Activated effector memory CD4-positive, alpha-beta T cell treated with Interleukin-2 at 50 U/mL for 16 hours (primary cell): ENCODE results near the gene PLEKHA7.
"Not testable (repeated sequence)": the region's sequence is repeated elsewhere in the genome, so short reads cannot be mapped to it uniquely, and the experiment has no call there.

Experiments
- DNase-seq: peaks from one replicate; pipeline ENCODE4 v3.0.0-alpha.2; 2020

The PLEKHA7 gene

GRCh38 chr11:17010851-17011420 is 3.3 kb downstream of the PLEKHA7 start:
- DNase-seq, result no peak

DNA sequence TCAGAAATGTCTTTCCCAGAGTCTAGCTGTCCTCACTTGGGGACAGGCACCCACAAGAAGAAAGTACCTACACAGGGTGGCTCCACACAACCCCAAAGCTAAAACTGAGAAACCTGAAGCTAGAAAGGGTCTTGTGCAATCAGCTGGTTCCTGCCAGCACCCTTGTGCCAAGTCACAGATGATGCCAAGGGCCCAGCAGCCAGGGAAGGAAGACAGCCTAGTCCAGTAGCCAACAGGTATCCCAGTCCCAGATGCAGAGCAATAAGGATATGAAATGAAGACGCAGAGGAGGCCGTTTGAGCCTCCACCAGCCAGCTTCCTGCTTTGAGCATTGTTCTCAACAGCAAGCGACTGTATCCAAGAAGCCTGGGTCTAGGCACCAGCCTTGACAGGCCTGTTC is 6.1 kb downstream of the PLEKHA7 start:
- DNase-seq, result no peak

GRCh38 chr11:17005646-17006045 is 8.6 kb downstream of the PLEKHA7 start:
- DNase-seq, result no peak

DNA sequence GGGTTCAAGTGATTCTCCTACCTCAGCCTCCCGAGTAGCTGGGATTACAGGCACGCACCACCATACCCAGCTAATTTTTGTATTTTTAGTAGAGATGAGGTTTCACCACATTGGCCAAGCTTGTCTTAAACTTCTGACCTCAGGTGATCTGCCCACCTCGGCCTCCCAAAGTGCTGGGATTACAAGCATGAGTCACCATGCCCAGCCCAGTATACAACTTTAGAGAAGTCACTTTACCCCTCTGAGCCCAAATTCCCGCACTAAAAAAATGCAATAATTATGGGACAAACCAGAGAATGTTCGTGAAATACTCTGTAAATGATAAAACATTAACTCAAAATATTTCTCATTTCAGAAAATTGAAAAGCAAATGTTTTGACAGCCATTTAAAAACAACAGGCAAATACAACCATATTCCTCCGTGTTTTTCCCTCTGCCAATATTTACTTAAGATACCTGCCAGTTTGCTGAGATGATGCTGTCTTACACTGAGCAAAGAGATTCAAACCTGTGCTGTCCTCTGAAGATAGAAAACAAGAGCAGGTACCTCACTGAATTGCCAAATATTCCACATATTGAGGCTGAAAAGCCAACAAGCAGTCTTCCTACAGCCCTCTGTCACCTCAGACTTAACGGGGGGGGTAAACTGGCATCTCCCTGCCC is 9.6 kb downstream of the PLEKHA7 start:
- no peak for DNase-seq

DNA sequence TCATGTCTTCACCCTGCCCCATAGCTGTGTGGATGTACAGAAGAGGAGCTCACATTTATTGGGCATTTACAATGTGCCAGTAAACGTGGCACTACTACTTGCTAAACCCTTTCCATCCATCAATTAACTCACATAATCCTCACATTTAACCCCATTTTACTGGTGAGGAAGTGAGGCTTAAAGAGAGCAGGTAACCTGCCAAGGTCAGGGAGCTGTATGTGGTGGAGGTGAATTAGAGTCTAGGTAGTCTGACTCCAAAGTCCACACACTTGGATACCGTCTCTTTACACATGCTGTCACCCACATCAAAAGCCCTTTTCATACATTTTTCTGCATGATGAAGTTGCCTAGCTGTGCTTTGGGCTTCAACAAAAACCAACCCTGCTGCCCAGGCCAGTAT is 10.8 kb downstream of the PLEKHA7 start:
- no peak for DNase-seq

- no peak for DNase-seq
These were observed 11.7 kb downstream of the PLEKHA7 start for GRCh38 chr11:17002543-17002942.

DNA sequence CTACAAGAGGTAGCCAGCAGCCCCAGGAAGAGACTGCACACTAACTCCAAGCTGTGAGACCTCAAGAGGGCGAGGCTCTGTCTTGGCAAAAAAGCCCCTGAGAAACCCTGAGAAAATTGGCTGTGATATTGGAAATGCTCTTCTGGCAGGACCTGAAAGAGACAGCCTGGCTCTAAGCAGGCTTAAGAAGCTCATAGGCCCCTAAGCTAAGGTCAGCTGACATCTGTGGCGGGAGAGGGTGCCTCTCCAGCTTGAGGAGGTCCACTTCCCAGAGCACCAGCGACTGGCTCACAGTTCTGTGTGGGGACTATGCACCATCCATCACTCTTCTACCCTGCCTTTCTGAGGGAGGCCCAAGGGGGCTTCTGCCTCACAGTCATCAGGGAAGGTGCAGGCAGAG is 12.4 kb downstream of the PLEKHA7 start:
- DNase-seq, result no peak

DNA sequence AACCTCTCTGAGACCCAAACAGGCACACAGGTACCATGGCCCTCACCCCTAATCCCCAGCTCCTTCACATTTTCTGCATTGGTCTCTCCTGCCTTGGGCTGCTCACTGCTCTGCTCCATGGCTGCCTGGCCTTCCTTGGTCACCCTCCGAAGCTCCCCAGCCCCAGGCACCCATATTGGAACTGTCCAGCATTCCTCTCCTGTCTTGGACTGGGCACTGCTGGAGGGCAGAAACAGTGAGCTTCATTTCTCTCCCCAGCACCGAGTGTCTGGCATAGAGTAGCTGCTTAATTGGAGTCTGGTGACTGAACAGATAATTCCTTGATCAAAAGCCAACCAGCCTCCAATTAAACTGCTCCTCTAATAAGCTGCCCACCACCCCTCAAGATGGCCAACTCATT is 13.2 kb downstream of the PLEKHA7 start:
- DNase-seq, result no peak

GRCh38 chr11:17000253-17000652 is 14.0 kb downstream of the PLEKHA7 start:
- not testable (repeated sequence) for DNase-seq

DNA sequence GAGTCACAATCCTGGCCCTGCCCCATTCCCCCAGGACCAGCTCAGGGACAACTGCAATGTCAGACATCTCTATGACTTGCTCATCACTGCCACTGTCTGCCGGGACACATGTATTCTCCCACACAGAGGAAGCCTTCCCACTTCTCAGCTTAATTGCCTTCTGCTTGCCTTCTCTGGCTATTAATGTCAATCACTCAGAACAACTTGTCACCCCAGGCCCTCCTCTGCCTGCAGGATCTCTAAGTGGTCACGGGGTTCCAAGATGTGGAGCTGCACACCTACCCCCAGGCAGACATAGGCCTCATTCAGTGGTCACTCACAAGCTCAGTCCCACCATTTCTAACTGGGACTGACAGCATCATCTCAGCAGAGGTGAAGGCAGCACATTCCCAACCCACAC is 15.1 kb downstream of the PLEKHA7 start:
- no peak for DNase-seq

DNA sequence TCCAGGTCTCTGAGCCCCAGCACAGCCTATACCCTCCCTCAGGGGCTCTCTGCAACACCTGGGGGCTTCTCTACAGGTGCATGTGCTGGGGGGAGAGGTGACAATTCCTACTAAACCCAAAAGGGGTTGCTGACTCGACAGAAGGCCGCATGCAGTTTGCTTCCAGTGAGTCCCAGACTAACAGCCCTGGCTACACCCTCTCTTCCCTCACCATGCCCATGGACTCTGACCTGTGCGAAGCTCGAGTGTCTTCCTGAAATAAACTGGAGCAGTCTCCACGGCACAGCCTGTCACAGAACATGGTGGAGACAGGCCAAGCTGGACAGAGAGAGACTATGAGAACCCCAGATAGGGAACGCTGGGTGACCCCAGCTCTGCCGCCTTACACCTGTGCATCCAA is 16.6 kb downstream of the PLEKHA7 start:
- no peak for DNase-seq

DNA sequence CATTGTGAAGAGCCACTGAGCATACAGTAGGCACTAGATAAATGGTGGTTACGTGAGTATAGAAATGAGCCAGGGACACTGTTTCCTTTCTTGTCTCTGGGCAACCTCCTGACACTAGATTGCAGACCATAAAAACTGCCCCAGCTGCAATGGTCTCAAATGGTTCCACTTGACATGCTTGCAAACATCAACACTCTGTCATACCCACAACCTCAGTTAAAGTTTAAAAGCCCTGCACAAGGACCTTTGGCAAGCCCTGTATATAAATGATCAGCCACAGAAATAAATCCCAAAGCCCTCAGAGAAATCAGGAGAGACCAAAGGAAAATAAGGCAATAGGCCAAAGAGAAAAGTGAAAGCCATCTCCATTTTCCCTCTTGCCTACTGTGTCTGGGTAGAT is 20.7 kb downstream of the PLEKHA7 start:
- no peak for DNase-seq

GRCh38 chr11:16992846-16993245 is 21.4 kb downstream of the PLEKHA7 start:
- no peak for DNase-seq

DNA sequence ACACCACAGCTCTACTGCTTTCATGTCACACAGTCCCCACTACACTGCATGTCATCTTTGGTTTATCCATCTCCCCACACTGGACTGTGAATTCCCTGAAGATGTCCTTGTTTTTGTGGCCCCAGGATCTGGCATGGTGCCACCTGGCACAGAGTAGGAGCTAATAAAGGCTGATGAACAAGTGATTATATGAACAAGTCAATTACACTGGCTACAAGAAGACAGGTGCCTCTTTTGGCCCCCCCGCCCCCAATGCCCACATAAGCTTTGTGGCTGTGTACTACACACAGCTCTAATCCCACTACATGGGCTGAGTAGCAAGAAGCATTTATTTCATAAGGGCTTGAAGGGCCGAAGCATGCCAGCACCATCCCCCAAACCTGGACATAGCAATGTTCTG is 24.7 kb downstream of the PLEKHA7 start:
- no peak for DNase-seq

GRCh38 chr11:16987205-16987568 is 27.0 kb downstream of the PLEKHA7 start:
- DNase-seq, result no peak

DNA sequence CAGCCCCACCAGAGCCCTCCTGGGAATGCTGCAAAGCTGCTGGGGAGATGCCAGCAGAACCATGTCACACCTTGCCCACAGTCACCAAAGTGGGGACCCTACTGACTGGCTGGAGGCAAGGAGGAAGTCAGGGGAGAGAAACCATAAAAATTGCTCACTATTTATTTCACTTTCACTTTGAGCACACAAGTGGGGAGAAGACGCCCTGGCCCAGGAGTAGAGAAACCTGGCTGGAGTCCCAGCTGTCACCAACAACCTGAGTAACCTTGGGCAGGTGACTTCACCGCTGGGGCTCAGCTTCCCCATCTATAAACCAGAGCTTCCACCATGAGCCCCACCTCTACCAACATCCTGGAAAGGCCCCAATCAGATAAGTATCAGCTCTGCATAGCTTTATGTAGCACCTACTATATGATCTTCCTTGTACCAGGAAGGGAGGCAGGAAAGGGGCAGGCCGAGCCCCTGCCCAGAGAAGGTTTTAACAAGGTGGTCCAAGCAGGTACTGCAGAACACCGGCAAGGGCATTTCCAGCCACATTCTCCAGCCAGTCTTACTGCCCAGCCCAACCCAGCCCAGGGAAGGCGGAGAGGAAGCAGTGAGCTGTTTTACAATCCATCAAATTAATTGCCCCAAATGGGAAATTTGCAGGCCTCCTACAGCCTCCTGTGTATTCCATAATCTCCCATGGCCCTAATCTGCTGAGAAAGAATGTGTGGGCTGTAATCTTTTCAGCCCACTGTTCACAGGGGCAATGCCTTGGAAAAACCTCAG is 27.6 kb downstream of the PLEKHA7 start:
- peak; percentile 34 for DNase-seq

GRCh38 chr11:16985297-16985696 is 28.9 kb downstream of the PLEKHA7 start:
- no peak for DNase-seq

GRCh38 chr11:16984229-16984628 is 30.0 kb downstream of the PLEKHA7 start:
- DNase-seq, result no peak

- no peak for DNase-seq
These were observed 31.4 kb downstream of the PLEKHA7 start for GRCh38 chr11:16982809-16983208.

- DNase-seq, result no peak
These were observed 31.9 kb downstream of the PLEKHA7 start for GRCh38 chr11:16982256-16982671.

GRCh38 chr11:16981651-16982194 is 32.5 kb downstream of the PLEKHA7 start:
- DNase-seq, result no peak

GRCh38 chr11:16979703-16980622 is 34.3 kb downstream of the PLEKHA7 start:
- DNase-seq, result no peak

DNA sequence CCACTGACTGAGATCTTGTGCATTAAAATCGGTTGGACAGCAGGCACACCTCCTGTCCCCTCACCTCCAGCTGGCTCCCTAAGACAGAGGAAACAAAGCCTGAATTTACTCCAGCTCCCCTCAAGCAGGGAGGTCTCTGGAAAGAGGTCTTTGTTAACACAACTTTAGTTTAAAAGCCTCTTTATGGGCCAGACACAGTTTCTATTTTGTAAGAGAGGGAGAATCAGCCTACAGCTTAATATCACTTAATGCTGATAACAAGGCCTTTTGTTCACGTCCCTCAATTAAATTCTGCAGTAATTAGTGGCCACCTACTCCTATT is 36.3 kb downstream of the PLEKHA7 start:
- no peak for DNase-seq
